Tibial nerve (tissue), 4 donors: ENCODE measurements around the gene SAPCD1. TPM values are rescaled to one million over a fixed set of nuclear protein-coding genes. Genes with fewer than 3 reads are reported as not detected.

ENCODE experiments used
- DNase-seq, 2 donors: peaks; one replicate each; pipeline ENCODE4 v3.0.0-alpha.2; 2019; ENCODE audit warnings: low spot score in 2 of 2
- H3K27ac ChIP-seq, 4 donors: fragments of 200-600 bp; sonication (generic) in 3 of 4; one replicate each; pipeline ENCODE4 v1.5.1; 2017 to 2019; ENCODE audit warnings: mild to moderate bottlenecking in 1 of 4
- H3K27me3 ChIP-seq, 2 donors: fragments of 200-600 bp; sonication (generic) in 1 of 2; one replicate each; pipeline versions ENCODE4 v1.5.1 to v1.6.0; 2017 to 2019
- H3K36me3 ChIP-seq, 3 donors: fragments of 200-600 bp; sonication (generic); one replicate each; pipeline ENCODE4 v1.5.1; 2018 to 2019
- H3K4me1 ChIP-seq, 4 donors: fragments of 200-600 bp; sonication (generic) in 3 of 4; one replicate each; pipeline ENCODE4 v1.5.1; 2017 to 2019
- H3K4me3 ChIP-seq, 4 donors: fragments of 200-600 bp; sonication (generic) in 3 of 4; one replicate each; pipeline ENCODE4 v1.5.1; 2017 to 2019; ENCODE audit warnings: mild to moderate bottlenecking in 1 of 4, moderate library complexity in 1 of 4
- H3K9me3 ChIP-seq, 4 donors: fragments of 200-600 bp; sonication (generic) in 3 of 4; one replicate each; pipeline ENCODE4 v1.5.1; 2017 to 2019
- EP300 ChIP-seq, 2 donors: sonication (generic); formaldehyde crosslinking; IDR thresholded peaks; one replicate each; pipeline ENCODE4 v1.6.1; 2017; ENCODE audit warnings: antibody characterized with exemption in 2 of 2, mild to moderate bottlenecking in 1 of 2
- POLR2A ChIP-seq, 2 donors: fragments of 450-650 bp; IDR thresholded peaks; one replicate each; pipeline ENCODE4 v1.6.1; 2017; ENCODE audit warnings: antibody characterized with exemption in 2 of 2, mild to moderate bottlenecking in 2 of 2, moderate library complexity in 2 of 2
- WGBS, 2 donors: methylation state at CpG; one replicate each; pipeline ENCODE4 v1.1.5; 2018; 5-methylcytosine and 5-hydroxymethylcytosine counted together
- total RNA-seq, 4 donors: library from RNA; depleted of rRNA; stranded (reverse); fragments of >200 nt; gene quantifications; one replicate each; pipeline ENCODE4 v1.1.0, GENCODE V29; 2016
- TF ChIP-seq, protein P1 (sequence below), 5 experiments: fragments of 200-600 bp in 3 of 5; fragments of 450-650 bp in 2 of 5; sonication (generic) in 3 of 5; IDR thresholded peaks; one replicate each; pipeline ENCODE4 v1.5.1; 2016 to 2019; ENCODE audit warnings: antibody characterized with exemption in 5 of 5, mild to moderate bottlenecking in 3 of 5, moderate library complexity in 2 of 5

Gene SAPCD1
- total RNA-seq, 4 donors from 2014 or later = 1.5 to 5.5 (median 4.8) TPM; not detected in 1

DNA sequence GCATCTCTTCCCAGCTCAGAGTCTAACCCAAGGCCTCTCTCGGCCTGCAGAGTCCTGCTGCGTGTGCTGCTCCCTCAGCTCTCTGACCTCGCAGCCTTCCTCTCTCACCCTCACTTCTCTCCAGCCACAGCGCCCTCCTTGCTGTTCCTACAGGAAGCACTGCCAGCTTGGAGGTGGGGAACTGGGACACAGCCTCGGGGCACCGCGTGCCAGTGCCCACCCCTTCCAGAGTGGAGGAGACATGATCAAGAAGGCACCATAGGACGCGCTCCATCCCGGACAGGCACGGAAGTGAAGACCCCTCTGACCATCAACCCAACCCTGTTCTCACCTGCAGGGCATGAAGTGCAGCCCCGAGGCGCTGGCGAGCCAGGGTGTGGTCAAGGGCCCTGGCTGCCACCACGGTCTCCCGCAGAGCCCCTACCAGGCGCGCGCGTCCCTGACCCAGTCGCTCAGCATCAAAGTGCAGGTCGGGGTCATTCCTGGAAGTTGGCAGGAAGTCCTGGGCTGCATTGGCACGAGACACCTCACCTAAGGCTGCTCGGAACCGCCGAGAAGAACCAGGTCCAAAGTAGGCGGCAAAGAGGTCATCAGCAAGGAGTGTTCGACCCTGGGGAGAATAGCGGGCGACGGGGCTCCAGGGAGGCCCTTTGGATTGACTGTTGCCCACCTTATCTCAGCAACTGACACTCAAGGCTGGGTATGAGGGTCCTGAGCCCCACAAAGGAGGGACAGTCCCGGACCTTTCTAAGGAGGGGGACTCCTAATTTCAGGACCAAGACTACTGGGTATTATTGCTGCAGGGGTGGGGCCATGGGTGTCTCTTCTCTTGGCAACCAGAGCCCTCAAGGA, 13.4 kb downstream of the SAPCD1 start:
- peaks cover 0 to 10% (median 9%) of the 10 kb centered on the region in 4 donors for H3K4me1 ChIP-seq
- no peak for DNase-seq
- H3K27ac ChIP-seq = peak overlapping the region in 1 of 4 donors; percentile 32
- 86 to 91% methylated on average over 25 to 31 of the region's 32 CpGs for WGBS, 2 donors
- no peak overlapping the region for H3K4me3 ChIP-seq
- no peaks in the 10 kb centered on the region for H3K27me3 ChIP-seq
- peaks cover 0 to 32% (median 15%) of the 10 kb centered on the region in 3 donors for H3K36me3 ChIP-seq
- H3K9me3 ChIP-seq = no peaks in the 10 kb centered on the region
- no peak for TF ChIP-seq POLR2A (IDR thresholded peaks at IDR 0.05)
- TF ChIP-seq, protein P1, sequence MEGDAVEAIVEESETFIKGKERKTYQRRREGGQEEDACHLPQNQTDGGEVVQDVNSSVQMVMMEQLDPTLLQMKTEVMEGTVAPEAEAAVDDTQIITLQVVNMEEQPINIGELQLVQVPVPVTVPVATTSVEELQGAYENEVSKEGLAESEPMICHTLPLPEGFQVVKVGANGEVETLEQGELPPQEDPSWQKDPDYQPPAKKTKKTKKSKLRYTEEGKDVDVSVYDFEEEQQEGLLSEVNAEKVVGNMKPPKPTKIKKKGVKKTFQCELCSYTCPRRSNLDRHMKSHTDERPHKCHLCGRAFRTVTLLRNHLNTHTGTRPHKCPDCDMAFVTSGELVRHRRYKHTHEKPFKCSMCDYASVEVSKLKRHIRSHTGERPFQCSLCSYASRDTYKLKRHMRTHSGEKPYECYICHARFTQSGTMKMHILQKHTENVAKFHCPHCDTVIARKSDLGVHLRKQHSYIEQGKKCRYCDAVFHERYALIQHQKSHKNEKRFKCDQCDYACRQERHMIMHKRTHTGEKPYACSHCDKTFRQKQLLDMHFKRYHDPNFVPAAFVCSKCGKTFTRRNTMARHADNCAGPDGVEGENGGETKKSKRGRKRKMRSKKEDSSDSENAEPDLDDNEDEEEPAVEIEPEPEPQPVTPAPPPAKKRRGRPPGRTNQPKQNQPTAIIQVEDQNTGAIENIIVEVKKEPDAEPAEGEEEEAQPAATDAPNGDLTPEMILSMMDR (IDR thresholded peaks at IDR 0.05) = no peak
- no peak for TF ChIP-seq EP300 (IDR thresholded peaks at IDR 0.05)

DNA sequence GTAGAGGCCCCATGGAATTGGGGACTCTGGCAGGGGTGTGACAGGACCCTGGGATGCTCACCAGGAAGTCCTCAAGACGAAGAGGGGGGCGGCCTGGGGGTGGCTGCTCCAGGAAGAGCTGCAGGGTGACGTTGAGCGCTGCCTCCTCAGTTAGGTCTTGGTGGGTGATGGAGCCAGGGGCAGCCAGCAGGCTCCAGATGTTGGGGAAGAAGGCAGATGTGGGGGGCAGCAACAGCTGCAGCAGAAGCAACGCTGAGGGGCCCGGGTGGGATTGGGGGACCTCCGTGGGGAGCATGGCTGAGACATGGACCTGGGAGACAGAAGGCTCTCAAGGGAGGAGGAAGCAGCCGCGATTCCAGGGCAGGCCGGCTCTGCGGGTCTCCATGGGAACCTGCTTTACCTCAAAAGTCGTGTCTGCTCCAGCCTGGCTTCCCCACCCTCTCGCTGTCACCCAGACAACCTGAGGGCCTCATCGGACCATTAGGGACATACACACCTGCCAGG, 14.1 kb downstream of the SAPCD1 start:
- WGBS, 2 donors = 46 to 52% methylated on average over 10 to 14 of the region's 14 CpGs
- no peak for DNase-seq
- Histone ChIP-seq H3K9me3 (no peaks in the 10 kb centered on the region), H3K27ac (peak overlapping the region in 2 of 4 donors; percentile 5 to 32), H3K4me1 (peaks cover 0 to 10% (median 9%) of the 10 kb centered on the region in 4 donors), H3K4me3 (no peak overlapping the region), H3K36me3 (peaks cover 0 to 39% (median 19%) of the 10 kb centered on the region in 3 donors), H3K27me3 (no peaks in the 10 kb centered on the region)
- no peak for TF ChIP-seq EP300 (IDR thresholded peaks at IDR 0.05)
- TF ChIP-seq, protein P1 (IDR thresholded peaks at IDR 0.05) = no peak
- TF ChIP-seq POLR2A (IDR thresholded peaks at IDR 0.05) = no peak

DNA sequence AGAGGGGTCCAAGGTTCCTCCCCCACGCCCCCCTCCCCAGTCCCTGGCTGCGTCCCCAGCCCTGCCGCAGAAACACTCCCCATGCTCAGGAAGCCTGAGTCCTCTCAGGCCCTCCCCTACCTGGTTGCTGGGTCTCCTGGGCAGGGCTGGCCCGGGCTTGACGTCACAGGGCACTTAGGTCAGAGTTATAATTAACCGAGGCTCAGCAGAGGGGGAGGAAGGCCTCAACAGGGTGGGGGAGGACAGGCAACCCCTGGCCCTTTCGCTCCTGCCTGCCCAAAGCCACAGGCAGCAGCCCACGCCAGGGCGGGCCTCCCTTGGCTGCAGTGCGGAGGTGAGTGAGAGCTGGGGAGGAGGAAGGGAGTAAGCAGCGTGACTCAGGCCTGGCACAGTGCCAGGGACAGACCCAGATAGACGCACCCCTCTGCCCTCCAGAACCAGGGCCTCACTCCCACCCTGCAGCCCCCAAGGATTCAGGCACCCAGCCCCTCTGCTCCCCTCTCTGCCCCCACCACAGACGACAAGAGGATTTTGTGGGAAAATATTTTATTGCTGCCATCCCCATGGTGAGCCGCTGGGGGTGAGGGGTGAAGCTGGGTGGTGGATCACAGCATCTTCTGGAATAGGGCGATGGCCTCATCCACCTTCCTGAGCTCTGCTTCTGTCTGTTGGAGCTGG, 14.7 kb downstream of the SAPCD1 start, which contains the start of gene VWA7:
Gene VWA7, minus strand, starts transcription at position 340 of the 678 bp plus-strand sequence. CDS start 549 bp downstream, outside the sequence.
- Histone ChIP-seq H3K27ac (peak within 1 kb of the TSS in 2 of 4 donors; percentile 5 to 32), H3K9me3 (no peaks in the 10 kb centered on the region)

DNA sequence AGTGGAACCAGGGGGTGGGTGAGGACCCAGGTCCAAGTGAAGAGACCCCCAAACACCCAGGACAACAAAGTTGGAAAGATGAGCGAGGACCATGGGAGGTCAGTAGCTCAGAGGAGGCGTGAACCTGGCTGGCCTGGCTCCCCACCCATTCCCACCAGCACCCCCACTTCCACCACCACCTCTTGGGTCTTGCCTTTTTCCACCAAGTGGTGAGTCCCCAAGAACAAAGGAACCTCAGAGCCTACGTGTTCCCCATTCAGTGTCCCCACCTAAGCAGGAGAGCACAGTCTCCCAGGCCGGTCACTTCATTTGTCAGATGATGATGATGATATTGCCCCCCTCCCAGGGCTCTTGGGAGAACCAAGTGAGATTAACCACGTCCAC, 15.2 kb downstream of the SAPCD1 start:
- DNase-seq = no peak
- Histone ChIP-seq H3K9me3 (no peaks in the 10 kb centered on the region), H3K4me3 (no peak overlapping the region), H3K4me1 (peaks cover 0 to 10% (median 9%) of the 10 kb centered on the region in 4 donors), H3K27me3 (no peaks in the 10 kb centered on the region), H3K27ac (peak overlapping the region in 2 of 4 donors; percentile 5 to 32), H3K36me3 (peaks cover 0 to 50% (median 20%) of the 10 kb centered on the region in 3 donors)
- 78 to 82% methylated on average over 5 of the region's 5 CpGs for WGBS, 2 donors
- TF ChIP-seq POLR2A (IDR thresholded peaks at IDR 0.05) (no peak), EP300 (IDR thresholded peaks at IDR 0.05) (no peak)
- TF ChIP-seq, protein P1 (IDR thresholded peaks at IDR 0.05) = no peak

More for the DNA sequence above, 14.7 kb downstream of the SAPCD1 start, which contains the start of gene VWA7:
- H3K36me3 ChIP-seq = peaks cover 0 to 45% (median 20%) of the 10 kb centered on the region in 3 donors
- no peaks in the 10 kb centered on the region for H3K27me3 ChIP-seq
- H3K4me3 ChIP-seq = no peak within 1 kb of the TSS
- H3K4me1 ChIP-seq = peaks cover 0 to 10% (median 9%) of the 10 kb centered on the region in 4 donors
- no peak for TF ChIP-seq EP300 (IDR thresholded peaks at IDR 0.05)
- TF ChIP-seq, protein P1 (IDR thresholded peaks at IDR 0.05) = no peak
- no peak for TF ChIP-seq POLR2A (IDR thresholded peaks at IDR 0.05)
- 13 to 16% methylated on average over 14 to 15 of the region's 15 CpGs for WGBS, 2 donors
- no peak for DNase-seq
